Activated CD4-positive, alpha-beta T cell treated with anti-CD3 and anti-CD28 coated beads for 1 hour (primary cell): ENCODE data around the gene PGS1.

Source experiments
- DNase-seq: peaks from one replicate; pipeline ENCODE4 v3.0.0-alpha.2; 2020

PGS1 gene

GRCh38 chr17:78347453-78347852 lies 31.0 kb upstream of the PGS1 start:
- DNase-seq: no peak

GRCh38 chr17:78348055-78348770 lies 30.2 kb upstream of the PGS1 start:
- no peak for DNase-seq

DNA sequence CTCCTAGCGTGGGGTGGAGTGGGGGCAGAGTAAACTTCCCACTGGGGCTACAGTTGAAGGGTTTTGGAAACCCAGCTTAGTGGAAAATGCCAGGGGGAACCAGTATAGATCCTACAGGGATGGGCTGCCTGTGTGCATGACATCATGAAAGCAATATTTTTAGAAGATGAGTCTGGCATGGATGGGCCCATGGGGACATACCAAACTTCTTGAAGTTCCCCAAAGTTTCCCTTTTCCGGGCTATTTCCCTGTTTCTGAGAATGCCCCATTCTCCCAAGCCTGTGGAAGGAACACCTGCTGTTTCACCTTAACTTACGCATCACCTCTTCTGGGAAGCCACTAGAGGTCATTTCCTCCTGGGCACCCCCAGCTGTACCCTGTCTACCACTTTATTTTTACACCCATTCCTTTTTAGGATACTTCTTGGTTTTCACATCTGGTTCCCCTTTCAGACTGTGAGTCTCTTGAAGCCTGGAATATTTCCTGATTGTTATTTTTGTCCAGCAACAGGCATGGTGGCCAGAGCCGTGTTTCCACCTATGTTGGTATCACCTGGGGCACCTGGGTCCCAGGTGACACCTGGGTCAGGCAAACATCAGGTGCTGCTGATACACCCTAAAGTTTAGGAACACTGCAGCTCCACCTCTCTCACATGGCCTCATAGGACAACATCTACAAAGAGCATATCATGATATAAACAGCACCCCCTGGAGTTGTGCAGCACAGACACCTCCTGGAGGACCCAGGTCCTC lies 28.4 kb upstream of the PGS1 start:
- DNase-seq: no peak

DNA sequence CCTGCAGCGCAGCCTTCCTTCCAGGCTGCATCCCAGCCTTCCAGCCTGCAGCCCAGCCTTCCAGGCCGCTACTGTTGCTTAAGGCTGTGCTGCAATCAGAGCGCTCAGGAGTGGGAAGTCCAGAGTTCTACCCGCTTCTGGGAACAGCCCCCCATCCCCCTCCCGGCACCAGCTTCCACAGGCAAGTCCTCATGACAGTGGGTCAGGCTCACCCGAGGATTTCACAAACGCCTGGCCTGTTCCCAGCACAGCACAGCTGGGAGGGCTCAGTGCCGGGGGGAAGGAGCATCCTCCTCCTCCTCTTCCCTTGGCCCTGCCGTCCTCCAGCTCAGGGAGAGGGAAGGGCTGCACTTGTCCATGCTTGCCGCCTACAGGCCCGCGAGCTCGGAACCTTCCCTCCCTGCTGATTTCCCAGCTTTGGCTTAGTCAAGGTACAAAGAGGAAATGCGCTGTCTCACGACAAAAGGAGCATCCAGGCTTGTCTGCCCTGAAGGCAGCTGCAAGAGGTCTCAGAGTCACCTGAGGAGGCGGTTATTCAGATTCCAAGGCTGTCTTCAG lies 26.9 kb upstream of the PGS1 start:
- DNase-seq: no peak

- no peak for DNase-seq
Measured at GRCh38 chr17:78353834-78354233, 24.6 kb upstream of the PGS1 start.

- no peak for DNase-seq
Measured at GRCh38 chr17:78355045-78355641, 23.3 kb upstream of the PGS1 start.

GRCh38 chr17:78355701-78356100 lies 22.7 kb upstream of the PGS1 start:
- no peak for DNase-seq

DNA sequence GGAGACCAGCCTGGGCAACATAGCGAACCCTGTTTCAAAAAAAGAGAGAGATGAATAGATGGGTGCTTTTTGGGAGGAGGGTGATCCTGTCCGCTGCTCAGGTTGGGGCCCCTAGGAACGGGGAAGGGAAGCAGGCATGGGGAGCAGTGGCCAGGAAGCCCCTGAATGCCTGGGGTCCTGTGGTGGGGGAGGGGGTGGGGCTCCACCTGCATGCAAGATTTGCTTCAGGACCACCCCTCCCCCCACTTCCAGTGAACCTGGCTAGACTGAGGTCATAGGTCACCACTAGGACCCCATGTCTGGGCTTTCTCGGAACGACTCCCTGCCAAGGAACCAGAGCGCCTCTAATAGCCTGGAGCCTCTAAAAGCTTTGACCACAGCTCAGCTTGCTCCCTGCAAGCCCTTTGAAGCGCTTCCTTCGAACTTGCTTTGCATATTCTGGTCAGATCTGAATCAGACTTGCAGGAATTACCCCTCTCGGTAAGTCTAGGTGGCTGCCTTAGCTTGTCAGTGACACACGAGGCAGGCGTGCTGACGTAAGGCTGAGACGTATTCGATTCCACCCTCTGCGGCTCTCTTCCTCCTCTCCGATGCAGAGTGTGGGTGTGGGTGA lies 22.2 kb upstream of the PGS1 start:
- DNase-seq: peak; percentile 82

DNA sequence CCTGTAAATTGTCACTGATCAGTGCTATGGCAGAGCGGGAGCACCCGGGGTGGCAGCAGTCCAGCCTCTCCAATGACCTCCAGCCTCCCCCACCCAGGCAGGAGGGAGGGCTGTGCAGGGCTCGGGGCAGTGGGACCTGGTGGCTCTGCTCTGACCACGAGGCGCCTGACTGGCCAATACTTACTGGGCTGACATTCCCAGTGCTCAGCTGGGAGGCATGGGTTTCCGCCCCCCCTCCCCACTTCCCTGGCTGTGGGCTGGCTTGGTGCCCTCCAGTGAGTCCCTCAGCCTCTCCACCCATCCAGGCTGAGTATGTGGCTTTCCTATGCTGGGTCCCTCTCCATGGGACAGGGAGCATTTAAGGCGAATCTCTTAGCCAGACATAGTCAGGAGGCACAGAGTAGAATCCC lies 21.3 kb upstream of the PGS1 start:
- DNase-seq: no peak

GRCh38 chr17:78357672-78358537 lies 20.5 kb upstream of the PGS1 start:
- DNase-seq: no peak

DNA sequence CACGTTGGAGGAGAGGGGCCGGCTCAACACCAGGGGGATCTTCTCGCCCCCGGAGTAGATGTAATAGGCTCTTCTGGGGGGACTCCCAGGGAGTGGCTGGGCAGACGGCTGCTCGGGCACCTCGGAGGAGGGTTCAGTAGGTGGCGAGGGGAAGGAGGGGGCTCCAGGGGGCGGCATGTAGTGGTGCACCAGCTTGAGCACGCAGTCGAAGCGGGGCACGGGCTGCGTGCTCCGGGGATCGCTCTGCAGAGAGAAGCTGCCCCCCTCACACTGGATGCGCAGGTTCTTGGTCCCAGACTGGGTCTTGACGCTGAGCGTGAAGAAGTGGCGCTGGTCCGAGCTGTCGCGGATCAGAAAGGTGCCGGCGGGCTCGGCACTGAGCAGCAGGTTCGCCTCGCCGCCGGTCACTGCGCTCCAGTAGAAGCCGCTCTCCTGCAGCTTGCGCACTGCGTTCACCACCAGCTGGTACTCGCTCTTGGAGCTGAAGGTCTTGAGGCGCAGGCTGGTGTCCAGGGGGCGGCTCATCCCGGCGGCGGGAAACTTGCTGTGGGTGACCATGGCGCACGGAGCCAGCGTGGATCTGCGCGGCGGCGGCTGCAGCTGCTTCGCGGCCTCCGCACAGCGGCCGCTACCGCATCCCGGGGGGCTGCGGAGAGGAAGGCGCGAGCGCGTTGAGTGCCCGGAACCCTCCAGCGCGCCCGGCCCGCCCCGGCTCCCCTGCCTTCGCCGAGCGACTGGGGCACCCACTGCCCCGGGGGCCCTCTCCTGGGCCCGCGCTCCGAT lies 19.7 kb upstream of the PGS1 start:
- no peak for DNase-seq

- no peak for DNase-seq
Measured at GRCh38 chr17:78359321-78359996, 19.0 kb upstream of the PGS1 start.

- DNase-seq: peak; percentile 97
Measured at GRCh38 chr17:78359997-78360370, 18.5 kb upstream of the PGS1 start, which contains the start of gene SOCS3. Gene SOCS3, minus strand, starts transcription at chr17:78360077. Its CDS starts 982 bp downstream, at chr17:78359095.

DNA sequence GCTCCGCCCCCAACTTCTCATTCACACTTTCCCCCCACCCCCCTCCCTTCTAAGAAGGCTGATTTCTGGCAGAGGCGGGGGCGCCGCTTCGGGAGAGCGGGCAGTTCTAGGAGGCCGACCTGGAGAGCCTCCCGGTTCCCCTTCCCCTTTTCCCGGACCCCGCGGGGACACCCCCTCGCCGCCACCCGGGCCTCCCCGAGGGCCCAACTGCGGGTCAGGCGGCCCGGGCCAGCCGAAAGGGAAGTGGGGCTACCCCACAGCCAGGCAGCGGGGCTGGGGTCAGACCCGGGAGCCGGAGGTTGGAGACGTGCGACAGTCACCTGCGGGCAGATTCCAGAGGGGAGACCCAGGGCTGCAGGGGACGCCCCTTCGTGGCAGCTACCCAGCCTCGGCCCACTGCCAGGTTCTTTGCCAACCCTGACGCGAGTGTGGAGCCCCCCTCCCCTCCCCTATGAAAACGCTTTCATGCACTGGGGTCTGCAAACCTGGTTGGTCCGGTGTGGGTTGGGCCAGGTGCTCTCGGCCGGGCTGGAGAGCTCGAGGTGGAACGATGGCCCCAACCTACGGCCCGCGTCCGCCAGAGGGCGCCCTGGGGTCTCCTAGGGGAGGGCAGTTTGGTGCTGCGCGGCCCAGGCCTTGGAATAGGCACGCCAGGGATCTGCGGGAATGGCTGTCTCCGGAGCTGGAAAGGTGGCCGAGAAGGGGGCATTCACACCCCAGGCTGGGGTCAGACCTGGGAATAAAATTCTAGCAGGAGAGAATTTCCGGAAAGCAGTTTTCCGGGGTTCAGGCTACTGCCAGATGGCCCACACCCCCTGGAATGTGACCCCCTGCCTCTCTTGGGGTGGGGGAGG lies 17.9 kb upstream of the PGS1 start:
- DNase-seq: peak; percentile 83

DNA sequence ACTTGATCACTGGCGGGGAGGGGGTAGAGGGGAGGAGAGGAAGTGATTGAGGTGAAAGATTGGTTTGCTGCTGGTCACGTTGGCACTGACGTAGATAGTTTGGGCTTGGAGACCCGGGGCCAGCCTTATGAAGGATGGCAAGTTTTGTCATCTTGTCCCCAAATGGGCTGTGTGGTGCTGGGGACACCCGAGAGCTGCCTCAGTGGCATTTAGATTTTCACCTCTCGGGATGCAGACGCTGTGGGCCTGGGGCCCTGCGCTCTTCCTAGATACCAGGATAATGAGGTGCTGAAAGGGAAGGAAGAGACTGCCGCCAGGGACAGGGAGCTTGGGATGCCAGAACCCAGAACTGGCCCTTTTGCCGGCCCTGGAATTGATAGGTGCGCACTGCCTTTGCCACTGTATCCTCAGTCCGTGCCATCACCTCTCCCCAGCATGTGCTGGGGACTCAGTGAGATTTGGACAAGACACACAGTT lies 17.2 kb upstream of the PGS1 start:
- no peak for DNase-seq

DNA sequence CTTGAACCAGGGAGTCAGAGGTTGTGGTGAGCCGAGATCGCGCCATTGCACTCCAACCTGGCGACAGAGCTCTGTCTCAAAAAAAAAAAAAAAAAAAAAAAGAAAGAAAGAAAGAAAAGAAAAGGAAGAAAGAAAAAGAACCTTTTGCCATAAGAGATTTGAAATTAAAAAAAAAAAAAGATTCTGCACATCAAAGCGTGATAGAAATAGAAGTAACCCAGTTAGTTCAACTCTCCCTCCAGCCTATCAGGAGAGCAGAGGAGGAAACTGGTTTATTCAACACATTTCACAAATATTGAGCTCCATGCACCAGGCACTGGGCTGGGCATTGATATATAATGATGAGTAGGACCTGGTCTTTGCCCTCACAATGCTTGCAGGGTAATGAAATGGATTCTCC lies 16.2 kb upstream of the PGS1 start:
- no peak for DNase-seq

DNA sequence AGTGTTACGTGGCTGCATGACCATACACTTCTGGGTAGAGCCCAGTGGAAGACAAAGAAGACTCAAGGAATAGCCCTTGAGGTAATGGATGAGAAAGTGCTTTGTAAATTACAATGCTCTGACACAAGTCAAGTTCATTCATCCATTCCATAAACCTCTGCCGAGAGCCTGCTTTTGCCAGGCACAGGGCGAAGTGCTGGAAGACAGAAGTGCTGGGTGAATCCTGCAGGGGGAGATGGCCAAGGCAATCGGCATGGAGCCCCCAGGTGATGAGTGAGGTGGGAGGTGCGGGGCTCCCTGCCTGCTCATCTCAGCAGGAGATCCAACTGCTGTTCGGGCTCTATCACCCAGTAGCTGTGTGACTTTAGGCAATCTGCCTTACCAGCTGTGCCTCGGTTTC lies 15.8 kb upstream of the PGS1 start:
- no peak for DNase-seq

GRCh38 chr17:78364436-78365281 lies 13.8 kb upstream of the PGS1 start:
- DNase-seq: no peak
